ENCODE data around the gene C1orf21.
"Not testable (repeated sequence)": the region's sequence is repeated elsewhere in the genome, so short reads cannot be mapped to it uniquely, and the experiment has no call there.

The C1orf21 gene, protein sequence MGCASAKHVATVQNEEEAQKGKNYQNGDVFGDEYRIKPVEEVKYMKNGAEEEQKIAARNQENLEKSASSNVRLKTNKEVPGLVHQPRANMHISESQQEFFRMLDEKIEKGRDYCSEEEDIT

DNA sequence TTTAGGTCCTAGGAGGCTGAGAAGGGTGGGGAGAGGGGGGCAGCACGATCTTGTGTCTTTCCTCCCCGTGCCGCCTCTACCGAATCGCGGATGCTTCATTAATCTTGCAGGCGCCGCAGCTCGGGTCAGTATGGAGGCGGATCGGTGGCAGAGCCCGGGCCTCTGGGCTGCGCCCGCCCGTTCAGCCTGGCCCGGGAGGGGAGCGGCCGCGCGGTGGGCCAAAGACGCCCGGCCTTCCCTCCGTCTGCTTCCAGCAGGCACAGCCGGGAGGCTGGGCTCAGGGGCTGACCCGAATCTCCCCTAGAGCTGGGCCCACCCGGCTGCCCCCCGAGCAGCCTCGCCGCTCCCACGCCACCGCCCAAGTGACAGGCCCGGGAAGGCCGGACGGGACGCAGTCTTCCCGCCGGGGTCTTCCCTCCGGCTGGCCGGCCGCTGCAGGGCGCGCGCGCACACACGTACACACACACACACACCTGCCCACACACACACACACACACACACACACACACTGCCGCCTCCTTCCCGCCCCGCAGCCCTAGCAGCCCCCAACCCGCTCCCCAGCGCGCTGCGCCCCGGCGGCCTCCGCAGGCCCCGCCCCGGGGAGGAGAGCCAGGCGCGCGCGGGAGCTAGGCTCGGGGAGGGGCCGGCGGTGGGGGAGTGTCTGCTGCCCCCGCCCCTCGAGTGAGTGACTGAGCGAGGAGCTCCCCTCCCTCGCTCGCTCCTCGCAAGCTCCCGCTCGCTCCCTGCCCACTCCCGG lies at the start of gene C1orf21:
C1orf21 (plus strand) TSS at position 718 of the 757 bp plus-strand sequence. CDS start 90,481 bp downstream, outside the sequence.
- DNase-seq (ENCODE audit: low read depth, low spot score): peak; percentile 23

DNA sequence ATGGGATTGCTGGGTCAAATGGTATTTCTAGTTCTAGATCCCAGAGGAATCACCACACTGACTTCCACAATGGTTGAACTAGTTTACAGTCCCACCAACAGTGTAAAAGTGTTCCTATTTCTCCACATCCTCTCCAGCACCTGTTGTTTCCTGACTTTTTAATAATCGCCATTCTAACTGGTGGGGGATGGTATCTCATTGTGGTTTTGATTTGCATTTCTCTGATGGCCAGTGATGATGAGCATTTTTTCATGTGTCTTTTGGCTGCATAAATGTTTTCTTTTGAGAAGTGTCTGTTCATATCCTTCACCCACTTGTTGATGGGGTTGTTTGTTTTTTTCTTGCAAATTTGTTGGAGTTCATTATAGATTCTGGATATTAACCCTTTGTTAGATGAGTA lies 49.0 kb upstream of the C1orf21 start:
- not testable (repeated sequence) for DNase-seq (ENCODE audit: low read depth, low spot score)

DNA sequence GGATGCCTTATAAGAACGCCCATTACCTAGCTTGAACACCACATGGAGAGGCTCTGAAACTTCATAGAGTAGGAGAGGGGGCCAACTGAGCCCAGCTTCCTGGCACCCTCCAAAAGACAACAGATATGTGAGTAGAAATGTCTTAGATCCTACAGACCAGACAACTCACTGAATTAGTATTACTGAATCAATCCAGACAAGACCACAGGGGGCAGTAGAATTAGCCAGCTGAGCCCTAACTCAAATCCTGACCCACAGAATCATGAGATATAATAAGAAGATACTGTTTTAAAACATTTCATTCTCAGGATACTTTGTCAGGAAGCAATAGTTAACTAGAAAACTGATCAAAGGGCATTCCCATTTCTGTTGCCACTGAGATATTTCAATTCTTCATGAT lies 45.8 kb upstream of the C1orf21 start:
- DNase-seq (ENCODE audit: low read depth, low spot score): no peak

DNA sequence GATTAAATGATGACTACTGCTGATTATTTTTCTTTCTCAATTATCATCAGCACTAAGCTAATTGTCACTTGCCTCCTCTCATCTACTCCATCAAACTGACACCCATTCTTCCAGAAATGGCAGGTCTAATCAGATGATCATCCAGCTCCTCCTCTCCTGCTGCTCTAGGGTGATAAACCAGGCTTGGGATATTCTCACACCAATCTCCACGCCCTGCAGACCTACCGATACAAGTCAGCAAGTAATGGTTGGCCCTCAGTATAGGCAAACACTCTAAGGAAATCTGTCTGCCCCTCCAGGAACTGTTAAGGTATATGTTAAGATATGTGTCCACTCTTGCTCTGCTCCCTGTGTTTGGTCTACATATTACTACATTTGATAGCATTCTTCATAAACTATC lies 36.3 kb upstream of the C1orf21 start:
- no peak for DNase-seq (ENCODE audit: low read depth, low spot score)

DNA sequence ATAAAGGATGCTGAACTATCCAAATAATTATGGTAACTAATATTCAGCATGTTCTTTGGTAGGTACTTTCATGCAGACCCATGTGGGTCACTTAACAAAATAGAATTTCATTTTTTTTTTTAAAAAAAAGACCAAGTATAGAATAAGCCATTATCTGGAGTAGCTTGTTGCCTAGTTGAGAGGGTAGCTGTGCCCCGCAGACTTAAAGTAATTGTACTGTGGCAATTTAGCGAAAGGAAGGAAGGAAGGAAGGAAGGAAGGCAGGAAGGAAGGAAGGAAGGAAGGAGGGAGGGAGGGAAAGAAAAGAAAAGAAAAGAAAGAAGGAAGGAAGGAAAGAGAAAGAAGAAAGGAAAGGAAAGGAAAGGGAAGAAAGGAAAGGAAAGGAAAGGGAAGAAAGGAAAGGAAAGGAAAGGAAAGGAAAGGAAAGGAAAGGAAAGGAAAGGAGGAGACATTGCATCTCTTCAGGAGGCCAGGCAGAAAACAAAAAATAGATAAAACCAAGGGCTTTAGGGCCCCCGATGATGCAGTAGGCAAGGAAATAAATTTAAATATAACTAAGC lies 35.3 kb upstream of the C1orf21 start:
- no peak for DNase-seq (ENCODE audit: low read depth, low spot score)

DNA sequence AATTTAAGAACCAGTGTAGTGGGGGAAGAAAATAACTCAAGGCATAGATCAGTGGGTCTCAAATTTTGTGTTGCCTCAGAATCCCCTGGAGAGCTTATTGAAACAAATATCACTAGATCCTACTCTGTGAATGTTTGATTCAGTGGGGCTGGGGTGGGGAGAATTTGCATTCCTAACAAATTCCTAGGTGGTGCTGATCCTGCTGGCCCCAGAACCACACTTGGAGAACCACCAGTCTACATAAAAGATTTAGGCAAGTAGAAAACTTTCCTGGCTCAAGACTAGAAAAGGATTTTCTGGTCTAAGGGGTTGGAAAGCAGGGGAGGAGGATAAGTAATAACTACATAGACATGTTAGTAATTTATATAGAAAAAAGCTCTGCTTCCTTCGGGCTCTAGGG lies 34.1 kb upstream of the C1orf21 start:
- no peak for DNase-seq (ENCODE audit: low read depth, low spot score)

DNA sequence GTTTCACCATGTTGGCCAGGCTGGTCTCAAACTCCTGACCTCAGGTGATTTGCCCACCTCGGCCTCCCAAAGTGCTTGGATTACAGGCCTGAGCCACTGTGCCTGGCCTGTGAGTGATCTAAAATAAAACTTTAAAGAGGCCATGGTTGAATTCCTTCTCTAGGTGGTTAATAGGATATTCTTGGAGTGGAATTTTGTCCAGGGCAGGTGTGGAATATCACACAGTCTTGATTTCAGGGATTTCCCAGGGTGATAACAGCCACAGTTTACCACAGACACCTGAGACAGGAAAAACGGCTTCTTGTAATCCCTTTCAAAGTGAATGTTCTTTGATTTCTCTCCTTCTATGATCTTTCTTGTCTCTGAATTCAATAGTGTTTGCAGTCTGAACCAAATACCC lies 32.1 kb upstream of the C1orf21 start:
- DNase-seq (ENCODE audit: low read depth, low spot score): no peak

DNA sequence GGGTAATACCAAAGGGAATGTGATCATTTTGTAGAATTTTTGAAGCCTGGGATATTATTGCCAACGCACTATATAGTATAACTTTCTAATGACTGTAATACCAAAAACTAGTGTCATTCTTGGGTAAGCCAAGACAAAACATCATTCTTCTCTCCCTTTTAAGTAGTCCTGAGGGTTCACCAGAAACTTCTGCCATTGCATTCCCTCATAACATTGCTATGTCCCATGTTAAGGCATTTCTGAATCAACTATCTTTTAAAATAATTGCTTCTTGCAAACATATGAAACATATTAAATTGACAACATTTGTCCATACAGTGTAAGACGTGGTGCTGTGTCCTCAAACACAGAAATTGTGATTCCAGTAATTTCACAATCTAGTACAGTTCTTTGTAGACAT lies 29.9 kb upstream of the C1orf21 start:
- DNase-seq (ENCODE audit: low read depth, low spot score): no peak

DNA sequence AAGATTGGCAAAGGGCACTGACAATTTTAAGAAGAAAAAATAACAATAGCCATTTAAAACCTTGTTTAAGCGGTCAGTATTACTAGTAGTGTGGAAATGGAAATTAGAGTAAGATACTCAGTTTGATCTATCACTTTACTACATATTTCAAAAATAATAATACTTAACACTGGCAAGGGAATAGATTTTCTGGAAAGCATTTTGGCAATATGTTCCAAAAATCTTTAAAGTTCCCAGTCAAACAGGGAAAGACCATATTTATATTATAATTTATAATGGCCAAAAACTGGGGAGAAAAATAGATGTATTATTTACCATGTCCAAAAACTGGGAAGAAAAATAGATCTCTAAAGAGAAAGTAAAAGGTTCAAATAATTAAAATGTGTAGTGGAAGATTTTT lies 28.6 kb upstream of the C1orf21 start:
- no peak for DNase-seq (ENCODE audit: low read depth, low spot score)

DNA sequence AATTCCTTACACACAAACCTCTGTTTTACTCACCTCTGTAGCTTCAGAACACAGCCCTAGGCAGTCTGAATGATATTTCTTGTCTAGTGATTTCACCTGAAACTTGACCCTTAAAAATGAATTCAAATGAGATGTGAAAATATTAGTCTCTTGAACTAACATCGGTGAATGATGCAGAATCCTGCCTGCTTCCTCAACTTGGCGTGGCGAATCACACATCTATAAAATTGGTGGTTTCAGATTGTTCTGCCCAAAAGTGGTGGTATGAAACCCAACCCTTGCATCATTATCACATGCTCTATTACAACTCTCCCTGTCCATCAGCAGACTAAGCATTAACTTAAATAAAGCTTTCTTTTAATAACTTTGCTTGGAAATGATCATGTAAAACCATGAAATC lies 26.9 kb upstream of the C1orf21 start:
- DNase-seq (ENCODE audit: low read depth, low spot score): no peak

DNA sequence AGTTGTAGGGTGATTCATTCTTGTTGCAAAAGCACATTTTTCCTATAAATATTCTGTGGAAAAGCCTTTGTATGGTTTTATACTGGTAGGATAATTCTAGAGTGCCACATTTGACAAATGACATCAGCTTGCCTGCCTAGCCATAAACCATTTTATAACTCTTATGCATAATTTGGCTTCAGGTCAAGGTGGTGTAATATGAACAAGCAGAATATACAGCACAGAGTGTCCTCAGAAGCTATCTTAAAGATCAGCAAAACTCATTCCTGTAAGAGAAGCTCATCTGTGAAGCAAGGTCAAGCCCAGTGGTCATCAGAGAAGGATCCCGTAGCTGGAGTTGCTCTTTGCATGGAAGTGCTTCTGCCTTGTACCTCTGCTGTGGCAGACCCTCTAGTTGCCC lies 24.0 kb upstream of the C1orf21 start:
- DNase-seq (ENCODE audit: low read depth, low spot score): no peak

DNA sequence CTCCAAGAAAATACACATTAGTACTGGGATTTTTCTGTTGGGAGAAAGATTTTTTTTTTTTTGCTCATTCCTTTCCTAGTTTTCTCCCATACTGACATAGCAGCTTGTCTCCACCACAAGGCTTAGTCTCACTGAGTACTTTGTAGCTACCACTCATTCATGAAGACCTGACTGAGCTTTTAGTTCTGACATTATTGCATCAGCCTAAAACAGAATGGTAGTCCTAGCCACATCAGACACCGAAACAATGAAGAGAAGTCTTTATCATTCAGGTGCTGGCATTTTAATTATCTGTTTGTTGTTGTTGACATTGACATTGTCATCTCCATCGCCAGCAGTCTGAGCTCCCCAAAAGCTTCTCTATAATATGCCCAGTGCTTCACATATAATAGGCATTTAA lies 21.1 kb upstream of the C1orf21 start:
- DNase-seq (ENCODE audit: low read depth, low spot score): no peak

DNA sequence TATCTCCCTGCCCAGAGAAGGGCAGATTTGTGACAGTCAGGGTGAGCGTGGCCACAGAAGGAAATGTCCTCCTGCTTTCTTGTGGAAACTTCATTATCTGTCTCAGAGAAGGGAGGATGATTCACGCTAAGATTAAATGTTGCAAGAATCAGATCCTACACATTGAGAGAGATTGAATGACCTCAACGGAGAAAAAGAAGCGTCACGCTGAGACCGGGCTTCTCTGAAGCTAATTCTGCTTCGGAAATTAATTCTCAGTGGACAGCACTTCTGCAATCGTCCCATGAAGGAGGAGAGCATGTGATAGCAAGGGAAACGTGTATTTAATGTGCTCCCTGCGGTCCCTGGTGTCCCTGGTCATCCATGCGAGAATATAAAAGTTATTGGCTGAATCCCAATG lies 19.8 kb upstream of the C1orf21 start:
- DNase-seq (ENCODE audit: low read depth, low spot score): no peak

DNA sequence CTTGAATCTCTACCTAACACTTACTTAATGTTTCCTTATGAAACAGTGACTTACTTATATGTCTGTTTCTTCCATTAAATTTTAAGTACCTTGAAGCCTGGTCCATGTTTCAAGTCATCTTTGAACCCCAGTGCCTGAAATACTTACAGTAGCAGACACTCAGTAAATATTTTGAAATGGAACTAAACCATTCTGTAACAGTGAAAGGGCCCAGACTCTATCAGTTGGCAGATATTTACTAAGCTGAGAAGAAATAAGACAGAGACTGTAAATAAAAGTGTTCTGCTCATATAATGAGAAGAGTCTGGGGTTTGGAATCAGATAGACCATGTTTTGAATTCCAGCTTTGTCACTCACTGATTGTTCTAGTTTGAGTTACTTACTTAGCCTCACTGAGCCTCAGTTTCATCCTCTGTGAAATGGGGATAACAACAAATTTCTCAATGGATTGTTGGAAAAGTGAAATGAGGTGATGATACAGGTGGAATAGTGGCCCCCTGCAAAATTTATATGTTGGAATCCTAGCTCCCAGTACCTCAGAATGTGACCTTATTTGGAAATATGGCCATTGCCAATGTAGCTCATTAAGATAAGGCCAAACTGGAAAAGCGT lies 19.3 kb upstream of the C1orf21 start:
- DNase-seq (ENCODE audit: low read depth, low spot score): no peak

DNA sequence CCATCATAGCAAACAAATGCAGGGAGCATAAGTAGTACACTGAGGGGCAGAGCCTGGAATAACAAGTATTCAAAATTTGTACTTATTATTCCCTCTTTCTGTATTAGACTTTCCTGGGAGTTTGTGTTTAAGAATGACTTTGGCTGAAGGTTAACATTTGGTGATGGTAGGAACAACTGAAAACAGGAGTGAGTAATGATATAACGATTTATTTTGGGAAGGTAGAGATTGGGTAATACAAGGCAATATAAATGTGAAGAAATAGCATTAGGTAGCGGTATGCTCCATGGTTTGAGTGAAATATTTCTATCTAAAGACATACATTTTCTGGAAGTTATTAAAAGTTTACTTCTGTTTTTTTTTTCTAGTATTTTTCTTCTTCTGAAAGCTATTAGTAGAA lies 18.5 kb upstream of the C1orf21 start:
- DNase-seq (ENCODE audit: low read depth, low spot score): no peak

DNA sequence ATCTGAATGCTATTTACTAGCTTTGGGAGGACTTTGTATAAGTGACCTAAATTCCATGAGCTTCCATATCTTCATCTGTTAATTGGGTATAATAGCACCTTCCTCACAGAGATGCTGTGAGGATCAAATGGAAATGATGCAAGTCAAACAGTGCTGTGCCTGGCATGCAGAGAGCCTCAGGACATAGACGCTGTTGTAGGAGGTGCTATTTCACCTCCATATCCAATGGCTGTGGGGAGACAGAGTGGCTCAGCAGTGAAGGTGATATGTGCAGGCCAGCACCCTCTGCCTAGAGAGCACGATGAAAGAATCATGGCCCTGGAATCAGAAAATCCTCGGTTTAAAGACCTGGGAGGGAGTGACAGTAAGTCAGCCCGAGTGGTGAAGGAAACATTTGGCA lies 16.0 kb upstream of the C1orf21 start:
- no peak for DNase-seq (ENCODE audit: low read depth, low spot score)

DNA sequence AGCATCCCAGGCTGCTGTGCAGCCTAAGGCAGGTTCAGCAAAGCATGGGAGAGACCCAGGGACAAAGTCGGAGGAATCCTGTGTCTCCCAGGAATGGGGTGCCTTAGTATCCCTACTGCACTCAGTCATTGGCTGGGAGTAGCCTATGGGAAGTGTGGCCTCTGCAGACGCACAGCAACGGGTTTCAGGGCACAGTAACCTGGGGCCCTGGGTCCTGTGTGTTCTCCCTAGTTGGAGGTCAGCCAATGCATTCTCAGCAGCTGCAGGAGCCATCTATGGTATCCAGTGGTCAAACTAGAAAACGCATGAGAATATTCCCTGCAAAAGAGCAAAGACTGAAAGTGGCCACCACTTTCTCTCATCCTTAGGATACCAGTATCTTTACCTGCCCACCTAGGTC lies 13.7 kb upstream of the C1orf21 start:
- no peak for DNase-seq (ENCODE audit: low read depth, low spot score)

DNA sequence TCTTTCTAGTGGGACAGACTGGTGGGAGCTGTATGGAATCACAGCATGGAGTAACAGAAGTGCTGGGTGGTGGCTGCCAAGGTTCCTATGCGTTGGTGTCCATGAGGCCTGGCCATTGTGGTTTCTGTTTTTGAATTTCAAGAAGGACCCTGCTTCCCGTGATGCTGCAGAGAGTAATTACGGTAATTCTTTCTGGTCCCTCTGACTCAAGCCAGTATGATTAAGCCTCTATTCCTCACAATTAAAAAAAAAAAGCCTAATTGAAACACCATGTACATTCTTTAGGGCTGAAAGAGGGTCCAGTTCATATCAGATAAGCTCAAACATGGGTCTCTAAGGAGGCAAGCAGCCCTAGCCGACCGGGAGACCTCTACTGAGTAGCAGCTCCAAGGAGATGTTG lies 10.5 kb upstream of the C1orf21 start:
- DNase-seq (ENCODE audit: low read depth, low spot score): no peak

DNA sequence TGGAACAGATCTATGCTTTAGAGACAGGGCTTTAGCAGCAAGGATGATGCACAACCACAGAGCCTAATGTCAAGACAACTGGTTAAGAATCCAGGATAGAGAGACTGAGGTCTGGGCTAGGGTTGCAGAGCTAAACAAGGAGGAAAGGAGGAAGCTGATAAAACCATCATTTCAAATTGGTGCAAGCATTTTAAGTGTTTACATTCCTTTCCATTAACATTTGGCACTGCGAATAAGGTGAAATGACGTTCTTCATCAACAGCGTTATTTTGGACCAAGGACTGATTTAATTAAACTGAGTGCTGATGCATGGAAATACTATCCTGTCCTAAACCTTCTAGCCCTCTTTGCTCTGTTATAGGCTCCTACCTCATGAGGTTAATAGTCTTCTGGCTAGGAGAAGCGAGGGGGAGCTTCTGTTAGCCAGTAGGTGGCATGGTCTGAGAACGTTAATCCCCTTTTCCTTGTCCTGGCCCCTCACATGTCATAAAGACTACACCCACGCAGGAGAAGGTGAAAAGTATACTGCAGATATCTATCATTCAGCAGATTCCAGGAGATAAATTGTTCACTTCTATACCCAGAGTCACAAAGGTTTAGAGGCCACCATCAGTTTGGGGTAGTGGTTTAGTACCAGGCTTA lies 7.6 kb upstream of the C1orf21 start:
- DNase-seq (ENCODE audit: low read depth, low spot score): no peak

DNA sequence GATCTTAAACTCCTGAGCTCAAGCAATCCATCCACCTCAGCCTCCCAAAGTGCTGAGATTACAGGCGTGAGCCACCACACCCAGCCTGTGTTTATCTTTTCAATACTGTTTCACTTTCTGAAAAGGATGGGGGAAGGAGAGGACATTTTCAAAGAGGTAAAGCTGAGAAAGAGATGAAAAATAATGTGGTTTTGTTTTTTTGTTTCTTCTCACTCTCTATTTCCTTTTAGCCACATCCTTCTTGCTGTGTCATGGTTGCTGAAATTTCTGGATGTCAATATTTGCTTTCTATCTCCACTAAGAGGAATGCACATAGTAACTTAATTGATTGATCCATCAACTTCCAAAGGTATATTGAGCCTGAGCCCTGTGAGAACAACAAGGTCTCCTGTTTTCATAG lies 6.4 kb upstream of the C1orf21 start:
- DNase-seq (ENCODE audit: low read depth, low spot score): no peak

DNA sequence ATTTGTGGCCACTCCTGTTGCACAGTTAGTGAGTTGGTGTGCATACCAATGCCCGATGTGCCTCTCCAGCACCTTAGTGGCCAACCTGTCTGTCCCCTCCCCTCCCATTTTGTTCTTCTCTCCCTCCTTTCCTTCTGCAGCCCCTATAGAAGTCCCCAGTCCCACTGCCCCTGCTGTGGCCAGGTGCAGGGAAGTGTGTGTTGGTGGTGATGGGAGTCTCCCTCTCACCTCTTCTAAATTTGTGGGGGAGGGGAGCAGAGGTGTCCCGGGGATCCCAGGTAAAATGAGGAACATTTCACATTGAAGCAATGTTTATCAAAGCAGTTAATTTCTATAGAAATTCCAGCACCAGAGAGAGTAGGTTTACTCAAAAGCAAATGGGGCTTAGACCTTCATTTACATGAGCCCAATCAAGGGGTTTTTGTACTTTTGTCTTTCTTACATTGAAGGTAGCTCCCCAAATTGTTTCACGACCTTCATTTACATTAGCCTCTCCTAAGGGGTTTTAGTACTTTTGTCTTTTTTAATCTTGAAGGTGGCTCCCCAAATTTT lies 3.0 kb upstream of the C1orf21 start:
- DNase-seq (ENCODE audit: low read depth, low spot score): no peak

DNA sequence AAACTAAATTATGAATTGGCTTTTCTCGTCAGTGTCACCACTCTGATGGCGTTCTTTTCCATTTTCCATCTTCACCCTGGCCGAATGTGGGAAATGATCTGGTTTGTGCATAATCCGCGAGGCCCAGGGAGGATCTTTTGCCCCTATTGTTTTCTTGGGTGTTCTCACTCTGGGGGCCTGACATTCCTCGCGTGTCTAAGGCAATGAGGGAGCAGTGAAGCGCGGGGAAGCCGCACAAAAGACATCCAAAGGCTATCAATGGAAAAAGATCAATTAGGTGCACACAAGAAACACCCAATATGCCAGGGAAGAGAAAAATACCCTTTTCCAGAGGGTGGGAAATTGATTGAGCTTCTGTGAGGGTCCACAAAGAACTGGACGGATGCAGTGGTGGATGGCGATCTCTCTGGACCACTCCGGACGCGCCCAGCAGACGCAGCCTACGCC lies 941 bp upstream of the C1orf21 start:
- DNase-seq (ENCODE audit: low read depth, low spot score): no peak
